ENCODE results near the gene GRIN1.

The GRIN1 gene

DNA sequence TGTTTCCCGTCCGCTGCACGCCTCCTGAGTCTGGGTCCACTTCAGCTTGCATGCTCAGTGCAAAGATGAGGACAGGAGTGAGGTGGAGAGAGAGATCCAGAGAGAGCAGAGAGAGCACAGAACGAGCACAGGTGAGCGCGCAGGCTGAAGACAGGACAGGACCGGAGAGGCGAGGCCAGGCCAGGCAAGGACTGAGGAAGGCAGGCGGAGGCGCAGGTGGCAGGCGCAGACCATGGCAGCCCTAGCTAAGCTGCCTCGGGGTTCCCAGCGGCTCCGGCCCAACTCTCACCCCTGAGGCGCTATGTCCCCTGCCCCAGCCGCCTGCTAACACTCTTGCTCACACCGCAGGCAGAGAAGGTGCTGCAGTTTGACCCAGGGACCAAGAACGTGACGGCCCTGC is 9.7 kb downstream of the GRIN1 start:
- CTCF ChIA-PET, result interaction anchor here (1.0 to 1.5 kb wide), 2 partner anchors 8 to 56 kb away, joined by 3 read pairs; partner anchors contain the start of genes NDOR1 and TMEM203
- TF ChIP-seq, protein P1, sequence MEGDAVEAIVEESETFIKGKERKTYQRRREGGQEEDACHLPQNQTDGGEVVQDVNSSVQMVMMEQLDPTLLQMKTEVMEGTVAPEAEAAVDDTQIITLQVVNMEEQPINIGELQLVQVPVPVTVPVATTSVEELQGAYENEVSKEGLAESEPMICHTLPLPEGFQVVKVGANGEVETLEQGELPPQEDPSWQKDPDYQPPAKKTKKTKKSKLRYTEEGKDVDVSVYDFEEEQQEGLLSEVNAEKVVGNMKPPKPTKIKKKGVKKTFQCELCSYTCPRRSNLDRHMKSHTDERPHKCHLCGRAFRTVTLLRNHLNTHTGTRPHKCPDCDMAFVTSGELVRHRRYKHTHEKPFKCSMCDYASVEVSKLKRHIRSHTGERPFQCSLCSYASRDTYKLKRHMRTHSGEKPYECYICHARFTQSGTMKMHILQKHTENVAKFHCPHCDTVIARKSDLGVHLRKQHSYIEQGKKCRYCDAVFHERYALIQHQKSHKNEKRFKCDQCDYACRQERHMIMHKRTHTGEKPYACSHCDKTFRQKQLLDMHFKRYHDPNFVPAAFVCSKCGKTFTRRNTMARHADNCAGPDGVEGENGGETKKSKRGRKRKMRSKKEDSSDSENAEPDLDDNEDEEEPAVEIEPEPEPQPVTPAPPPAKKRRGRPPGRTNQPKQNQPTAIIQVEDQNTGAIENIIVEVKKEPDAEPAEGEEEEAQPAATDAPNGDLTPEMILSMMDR (IDR thresholded peaks at IDR 0.05; ENCODE audit: control extremely low read depth, extremely low read depth, low read depth, missing control alignments), result no peak
- no peak for DNase-seq (ENCODE audit: extremely low spot score)
- POLR2A ChIA-PET, result interaction anchor here (0.7 kb wide), 1 partner anchor 92 kb away, joined by 3 read pairs; no protein-coding TSS in a partner anchor

DNA sequence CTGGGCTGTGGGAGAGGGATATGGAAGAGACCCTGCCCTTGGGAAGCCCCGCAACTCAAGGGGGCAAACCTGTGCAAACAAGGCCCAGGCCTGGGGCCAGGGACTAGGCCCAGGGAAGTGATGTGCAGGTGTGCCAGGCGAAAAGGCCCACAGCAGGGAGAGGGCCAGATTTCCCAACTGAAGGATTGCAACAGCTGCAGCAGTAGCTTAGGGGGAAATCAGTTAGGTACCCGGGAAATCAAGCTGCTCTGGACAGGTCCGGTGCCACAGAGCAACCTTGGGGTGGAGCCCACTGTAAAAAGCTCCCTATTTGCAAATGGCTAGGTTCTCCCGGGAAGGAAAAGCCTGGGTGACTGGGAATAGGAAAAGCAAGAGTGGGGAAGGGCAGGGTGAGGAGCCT is 10.4 kb downstream of the GRIN1 start:
- POLR2A ChIA-PET, result interaction anchor here (0.7 kb wide), 1 partner anchor 91 kb away, joined by 3 read pairs; no protein-coding TSS in a partner anchor

DNA sequence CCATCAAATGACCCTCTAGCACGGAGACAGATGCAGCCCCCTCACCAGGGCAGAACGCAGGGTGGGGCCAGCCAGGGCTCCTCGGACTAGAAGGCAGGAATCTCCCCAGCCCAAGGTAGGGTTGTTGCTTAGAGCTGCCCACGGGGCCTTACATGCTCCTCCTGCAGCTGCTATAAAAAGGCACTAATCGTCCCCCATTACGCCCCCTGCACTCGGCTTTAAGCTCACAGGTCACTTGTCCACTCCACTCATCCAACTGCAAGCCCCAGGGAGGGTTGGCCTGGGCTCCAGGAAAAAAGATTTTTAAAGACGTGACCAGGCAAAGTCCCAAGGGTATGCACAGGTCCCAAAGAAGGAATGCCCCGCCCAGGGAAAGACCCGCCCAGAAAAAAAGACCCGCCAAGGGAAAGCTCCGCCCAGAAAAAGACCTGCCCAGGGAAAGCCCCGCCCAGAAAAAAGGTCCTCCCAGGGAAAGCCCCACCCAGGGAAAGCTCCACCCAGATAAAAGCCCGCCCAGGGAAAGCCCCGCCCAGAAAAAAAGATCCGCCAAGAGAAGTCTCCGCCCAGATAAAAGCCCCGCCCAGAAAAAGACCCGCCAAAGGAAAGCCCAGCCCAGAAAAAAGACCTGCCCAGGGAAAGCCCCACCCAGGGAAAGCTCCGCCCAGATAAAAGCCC is 11.1 kb downstream of the GRIN1 start:
- ChIA-PET CTCF (interaction anchor here (0.8 to 1.9 kb wide), 10 partner anchors 10 to 121 kb away, joined by 3 to 12 read pairs (median 4); partner anchors contain the start of genes ANAPC2, NPDC1 and SSNA1), POLR2A (interaction anchor here (0.6 to 2.2 kb wide), 11 partner anchors 10 to 158 kb away, joined by 3 to 24 read pairs (median 5); partner anchors contain the start of genes PAXX, TOR4A, TPRN and TUBB4B)
- TF ChIP-seq, protein P1 (IDR thresholded peaks at IDR 0.05; ENCODE audit: control extremely low read depth, extremely low read depth, low read depth, missing control alignments), result no peak
- peak; percentile 89 for DNase-seq (ENCODE audit: extremely low spot score)

More for the DNA sequence above, 10.4 kb downstream of the GRIN1 start:
- CTCF ChIA-PET, result interaction anchor here (0.9 to 1.9 kb wide), 7 partner anchors 9 to 120 kb away, joined by 3 to 12 read pairs (median 3); partner anchors contain the start of genes NDOR1, NPDC1 and TMEM203
- DNase-seq (ENCODE audit: extremely low spot score), result no peak
- TF ChIP-seq, protein P1 (IDR thresholded peaks at IDR 0.05; ENCODE audit: control extremely low read depth, extremely low read depth, low read depth, missing control alignments), result no peak

DNA sequence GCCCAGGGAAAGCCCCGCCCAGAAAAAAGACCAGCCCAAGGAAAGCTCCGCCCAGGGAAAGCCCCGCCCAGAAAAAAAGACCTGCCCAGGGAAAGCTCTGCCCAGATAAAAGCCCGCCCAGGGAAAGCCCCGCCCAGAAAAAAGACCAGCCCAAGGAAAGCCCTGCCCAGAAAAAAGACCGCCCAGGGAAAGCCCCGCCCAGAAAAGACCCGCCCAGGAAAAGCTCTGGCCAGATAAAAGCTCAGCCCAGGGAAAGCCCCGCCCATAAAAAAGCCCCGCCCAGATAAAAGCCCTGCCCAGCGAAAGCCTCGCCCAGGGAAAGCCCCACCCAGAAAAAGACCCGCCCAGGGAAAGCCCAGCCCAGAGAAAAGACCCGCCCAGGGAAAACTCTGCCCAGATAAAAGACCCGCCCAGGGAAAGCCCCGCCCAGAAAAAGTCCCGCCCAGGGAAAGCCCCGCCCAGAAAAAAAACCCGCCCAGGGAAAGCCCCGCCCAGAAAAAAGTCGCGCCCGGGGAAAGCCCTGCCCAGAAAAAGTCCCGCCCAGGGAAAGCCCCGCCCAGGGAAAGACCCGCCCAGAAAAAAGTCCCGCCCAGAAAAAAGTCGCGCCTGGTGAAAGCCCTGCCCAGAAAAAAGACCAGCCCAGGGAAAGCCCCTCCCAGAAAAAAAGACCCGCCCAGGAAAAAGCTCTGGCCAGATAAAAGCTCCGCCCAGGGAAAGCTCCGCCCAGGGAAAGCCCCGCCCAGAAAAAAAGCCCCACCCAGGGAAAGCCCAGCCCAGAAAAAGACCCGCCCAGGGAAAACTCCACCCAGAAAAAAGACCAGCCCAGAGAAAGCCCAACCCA is 11.9 kb downstream of the GRIN1 start:
- POLR2A ChIA-PET, result interaction anchor here (0.5 to 2.2 kb wide), 17 partner anchors 11 to 741 kb away, joined by 3 to 24 read pairs (median 5); partner anchors contain the start of genes MAN1B1, PAXX, TOR4A and TPRN
- DNase-seq (ENCODE audit: extremely low spot score), result peak; percentile 89
- TF ChIP-seq, protein P1 (IDR thresholded peaks at IDR 0.05; ENCODE audit: control extremely low read depth, extremely low read depth, low read depth, missing control alignments), result no peak
- CTCF ChIA-PET, result interaction anchor here (0.7 to 1.9 kb wide), 10 partner anchors 22 to 122 kb away, joined by 3 to 12 read pairs (median 4); partner anchors contain the start of genes ANAPC2 and SSNA1

DNA sequence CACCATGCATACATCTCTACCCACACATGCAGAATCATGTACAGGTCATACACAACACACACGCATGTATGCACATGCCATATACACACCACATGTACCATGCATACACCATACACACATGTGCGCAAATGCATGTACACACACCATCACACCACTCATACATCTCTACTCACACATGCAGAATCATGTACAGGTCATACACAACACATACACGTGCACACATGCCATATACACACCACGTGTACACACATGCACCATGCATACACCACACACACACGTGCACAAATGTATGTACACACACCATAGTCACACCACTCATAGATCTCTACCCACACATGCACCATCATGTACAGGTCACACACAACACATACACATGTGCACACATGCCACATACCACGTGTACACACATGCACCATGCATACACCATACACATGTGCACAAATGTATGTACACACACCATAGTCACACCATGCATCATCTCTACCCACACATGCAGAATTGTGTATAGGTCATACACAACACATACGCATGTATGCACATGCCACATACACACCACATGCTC is 14.0 kb downstream of the GRIN1 start:
- POLR2A ChIA-PET, result no interaction called here
- no peak for DNase-seq (ENCODE audit: extremely low spot score)
- CTCF ChIA-PET, result no interaction called here
- TF ChIP-seq, protein P1 (IDR thresholded peaks at IDR 0.05; ENCODE audit: control extremely low read depth, extremely low read depth, low read depth, missing control alignments), result no peak
